Right lobe of liver (tissue), 6 donors: Measurements from ENCODE around the gene ADAMTS2. TPM values are rescaled to one million over a fixed set of nuclear protein-coding genes. Genes with fewer than 3 reads are reported as not detected.
"Not testable (repeated sequence)": the region's sequence is repeated elsewhere in the genome, so short reads cannot be mapped to it uniquely, and the experiment has no call there.

Source experiments
- ATAC-seq, 4 donors: fragments of 200-7000 bp; cut with Tn5 transposase; one replicate each; pipeline ENCODE4 v1.9.1; 2020; ENCODE audit warnings: mild to moderate bottlenecking in 4 of 4, moderate library complexity in 4 of 4
- DNase-seq, 3 donors: peaks; one replicate each; pipeline ENCODE4 v3.0.0-alpha.2; 2020
- H3K27ac ChIP-seq, 3 donors: fragments of 200-600 bp; one replicate each; pipeline ENCODE4 v1.8.0; 2022
- H3K27me3 ChIP-seq, 2 donors: fragments of 200-600 bp; one replicate each; pipeline ENCODE4 v1.8.0; 2022
- H3K36me3 ChIP-seq, 4 donors: fragments of 200-600 bp; sonication (generic) in 1 of 4; one replicate each; pipeline versions ENCODE4 v1.5.1 to v1.8.0; 2017 to 2022; ENCODE audit warnings: control low read depth in 1 of 4
- H3K4me1 ChIP-seq, 4 donors: fragments of 200-600 bp; sonication (generic) in 1 of 4; one replicate each; pipeline versions ENCODE4 v1.5.1 to v1.8.0; 2017 to 2022; ENCODE audit warnings: control low read depth in 1 of 4
- H3K4me3 ChIP-seq, 3 donors: fragments of 200-600 bp; one replicate each; pipeline ENCODE4 v1.8.0; 2022
- H3K9me3 ChIP-seq, 4 donors: fragments of 200-600 bp; sonication (generic) in 1 of 4; one replicate each; pipeline versions ENCODE4 v1.5.1 to v1.8.0; 2017 to 2022; ENCODE audit warnings: control low read depth in 1 of 4
- POLR2A ChIP-seq: fragments of 450-650 bp; IDR thresholded peaks from one replicate; pipeline ENCODE4 v1.6.1; 2017; ENCODE audit warnings: antibody characterized with exemption, mild to moderate bottlenecking
- WGBS: methylation state at CpG from one replicate; pipeline ENCODE4 v1.1.6; 2018; ENCODE audit warnings: low coverage, low lambda C conversion rate; ENCODE audit not compliant: insufficient coverage; ENCODE audit errors: missing lambda C conversion rate; 5-methylcytosine and 5-hydroxymethylcytosine counted together
- intact Hi-C, 2 donors: fragments of 100-400 bp; cut with DNase I; formaldehyde crosslinking; loops; one replicate each; pipeline versions ENCODE4 v1.11.2 to v1.14.1; 2022
- total RNA-seq, 6 experiments: library from RNA; depleted of rRNA in 2 of 6; stranded (reverse); fragments of >200 nt in 2 of 6; fragmentation: NEBNext Ultra II Directional in 3 of 6; extraction: Animal tissue kit (Norgen Biotek cat#: 25700) in 3 of 6; gene quantifications; one replicate each; pipeline versions ENCODE4 v1.1.0 to v1.2.4, GENCODE V29; 2016 to 2023
- TF ChIP-seq, protein P1 (sequence below), 4 donors: fragments of 200-600 bp in 3 of 4; fragments of 450-650 bp in 1 of 4; IDR thresholded peaks; one replicate each; pipeline versions ENCODE4 v1.5.1 to v1.8.0; 2016 to 2022; ENCODE audit warnings: antibody characterized with exemption in 4 of 4, mild to moderate bottlenecking in 2 of 4
- donor health status: DM: no; HTN: yes; CAD: no.
- donor health status: DM: no; HTN: no; CAD: no.
- donor health status: DM: no; HTN: no; CAD: no.
- donor health status: DM: no; HTN: yes; CAD: no.
- donor health status: DM: no; HTN: yes; CAD: no.

Gene ADAMTS2
- total RNA-seq, 6 experiments from 2014 or later, result 6.3 to 18.9 (median 13.5) TPM

DNA sequence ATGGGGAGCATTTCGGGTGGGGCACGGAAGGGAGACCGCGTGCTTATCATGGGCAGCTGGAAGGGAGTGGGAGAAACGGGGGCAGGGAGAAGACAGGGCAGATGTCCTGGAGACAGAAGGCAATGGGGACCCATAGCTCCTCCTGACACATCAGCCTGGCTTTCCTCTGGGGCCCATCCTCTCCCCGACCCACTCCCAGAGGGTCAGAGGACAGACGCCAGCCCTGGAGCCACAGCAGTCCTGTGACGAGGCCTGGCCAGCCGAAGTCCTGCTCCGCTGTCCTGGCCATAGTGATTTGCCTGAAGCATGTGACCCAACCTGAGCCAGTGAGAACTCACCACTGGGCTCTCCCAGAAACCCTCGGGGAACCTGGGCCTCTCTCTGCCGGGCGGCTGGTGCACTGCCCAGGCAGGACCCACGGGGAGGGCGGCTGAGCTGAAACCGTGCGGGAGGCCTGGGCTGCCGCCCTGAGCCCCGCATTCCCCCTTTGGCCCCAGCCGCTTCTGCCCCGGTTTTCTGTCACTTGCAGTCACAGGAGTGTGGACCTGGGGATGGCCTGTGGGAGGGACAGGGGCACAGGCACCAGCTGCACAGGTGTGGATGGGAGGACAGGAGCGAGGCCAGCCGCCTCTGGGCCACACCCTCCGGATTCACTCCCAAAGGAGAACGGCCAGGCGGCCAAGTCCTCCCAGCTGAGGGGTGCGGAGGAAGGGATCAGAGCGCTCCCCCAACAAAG is 19.8 kb downstream of the ADAMTS2 start:
- no CpG with 5 or more reads among the region's 28 CpGs for WGBS
- no peaks in the 10 kb centered on the region for H3K27me3 ChIP-seq
- H3K36me3 ChIP-seq, result no peaks in the 10 kb centered on the region
- peak overlapping the region in 1 of 3 donors; percentile 33 for H3K27ac ChIP-seq
- intact Hi-C loops, result no loop called here
- peak; percentile 12 to 37 (median 33) for DNase-seq
- H3K4me3 ChIP-seq, result no peak overlapping the region
- no peaks in the 10 kb centered on the region for H3K4me1 ChIP-seq
- TF ChIP-seq, protein P1, sequence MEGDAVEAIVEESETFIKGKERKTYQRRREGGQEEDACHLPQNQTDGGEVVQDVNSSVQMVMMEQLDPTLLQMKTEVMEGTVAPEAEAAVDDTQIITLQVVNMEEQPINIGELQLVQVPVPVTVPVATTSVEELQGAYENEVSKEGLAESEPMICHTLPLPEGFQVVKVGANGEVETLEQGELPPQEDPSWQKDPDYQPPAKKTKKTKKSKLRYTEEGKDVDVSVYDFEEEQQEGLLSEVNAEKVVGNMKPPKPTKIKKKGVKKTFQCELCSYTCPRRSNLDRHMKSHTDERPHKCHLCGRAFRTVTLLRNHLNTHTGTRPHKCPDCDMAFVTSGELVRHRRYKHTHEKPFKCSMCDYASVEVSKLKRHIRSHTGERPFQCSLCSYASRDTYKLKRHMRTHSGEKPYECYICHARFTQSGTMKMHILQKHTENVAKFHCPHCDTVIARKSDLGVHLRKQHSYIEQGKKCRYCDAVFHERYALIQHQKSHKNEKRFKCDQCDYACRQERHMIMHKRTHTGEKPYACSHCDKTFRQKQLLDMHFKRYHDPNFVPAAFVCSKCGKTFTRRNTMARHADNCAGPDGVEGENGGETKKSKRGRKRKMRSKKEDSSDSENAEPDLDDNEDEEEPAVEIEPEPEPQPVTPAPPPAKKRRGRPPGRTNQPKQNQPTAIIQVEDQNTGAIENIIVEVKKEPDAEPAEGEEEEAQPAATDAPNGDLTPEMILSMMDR (IDR thresholded peaks at IDR 0.05), result no peak
- no peak for TF ChIP-seq POLR2A
- peak in 1 of 4 donors; percentile 23 for ATAC-seq
- no peaks in the 10 kb centered on the region for H3K9me3 ChIP-seq

DNA sequence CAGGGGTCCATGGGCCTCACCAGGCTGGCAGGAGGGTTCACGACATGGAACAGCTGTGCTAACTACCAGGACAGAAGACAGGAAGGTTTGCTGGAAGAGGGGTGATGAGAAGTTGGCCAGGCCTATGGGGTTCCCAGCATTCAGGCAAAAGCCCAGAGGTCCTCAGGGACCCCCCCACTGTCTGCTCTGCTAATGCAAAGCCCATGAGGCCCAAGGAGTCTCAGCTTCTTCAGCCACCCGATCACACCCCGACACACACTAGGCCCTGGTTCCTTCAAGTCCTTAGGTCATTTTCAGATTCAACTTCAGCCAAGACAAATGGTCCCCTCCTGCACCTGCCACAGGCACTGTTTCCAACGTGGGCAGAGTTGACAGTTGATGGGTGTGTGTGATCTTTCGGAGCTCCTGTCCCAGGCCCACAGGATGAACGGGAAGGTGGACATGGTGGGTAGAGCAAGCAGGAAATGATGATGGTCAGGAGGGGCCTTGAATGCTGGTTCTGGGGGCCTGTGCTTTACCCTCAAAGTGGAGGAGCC is 20.4 kb downstream of the ADAMTS2 start:
- H3K36me3 ChIP-seq, result no peaks in the 10 kb centered on the region
- intact Hi-C loops, result no loop called here
- TF ChIP-seq POLR2A, result no peak
- TF ChIP-seq, protein P1 (IDR thresholded peaks at IDR 0.05), result no peak
- no peak overlapping the region for H3K4me3 ChIP-seq
- WGBS, result 58% methylated on average over 3 of the region's 6 CpGs
- ATAC-seq (no peak), DNase-seq (peak; percentile 2 to 13 (median 8))
- H3K27ac ChIP-seq, result no peak overlapping the region
- no peaks in the 10 kb centered on the region for H3K27me3 ChIP-seq
- no peaks in the 10 kb centered on the region for H3K4me1 ChIP-seq
- no peaks in the 10 kb centered on the region for H3K9me3 ChIP-seq

DNA sequence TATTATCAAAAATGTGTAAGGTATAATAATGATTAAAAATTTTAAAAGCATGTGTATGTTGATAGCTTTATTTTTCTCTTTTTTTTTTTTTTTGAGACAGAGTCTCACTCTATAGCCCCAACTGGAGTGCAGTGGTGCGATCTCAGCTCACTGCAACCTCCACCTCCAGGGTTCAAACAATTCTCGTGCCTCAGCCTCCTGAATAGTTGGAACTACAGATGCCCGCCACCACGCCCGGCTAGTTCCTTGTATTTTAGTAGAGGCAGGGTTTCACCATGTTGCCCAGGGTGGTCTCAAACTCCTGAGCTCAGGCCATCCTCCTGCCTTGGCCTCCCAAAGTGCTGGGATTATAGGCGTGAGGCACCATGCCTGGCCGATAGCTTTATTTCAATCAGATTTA is 20.9 kb downstream of the ADAMTS2 start:
- H3K9me3 ChIP-seq, H3K4me1 ChIP-seq, H3K27ac ChIP-seq, ATAC-seq, H3K27me3 ChIP-seq, H3K4me3 ChIP-seq, intact Hi-C loops, H3K36me3 ChIP-seq: not testable (repeated sequence)
- DNase-seq, result peak; percentile 3 to 19 (median 9)
- 43% methylated on average over 6 of the region's 7 CpGs for WGBS

DNA sequence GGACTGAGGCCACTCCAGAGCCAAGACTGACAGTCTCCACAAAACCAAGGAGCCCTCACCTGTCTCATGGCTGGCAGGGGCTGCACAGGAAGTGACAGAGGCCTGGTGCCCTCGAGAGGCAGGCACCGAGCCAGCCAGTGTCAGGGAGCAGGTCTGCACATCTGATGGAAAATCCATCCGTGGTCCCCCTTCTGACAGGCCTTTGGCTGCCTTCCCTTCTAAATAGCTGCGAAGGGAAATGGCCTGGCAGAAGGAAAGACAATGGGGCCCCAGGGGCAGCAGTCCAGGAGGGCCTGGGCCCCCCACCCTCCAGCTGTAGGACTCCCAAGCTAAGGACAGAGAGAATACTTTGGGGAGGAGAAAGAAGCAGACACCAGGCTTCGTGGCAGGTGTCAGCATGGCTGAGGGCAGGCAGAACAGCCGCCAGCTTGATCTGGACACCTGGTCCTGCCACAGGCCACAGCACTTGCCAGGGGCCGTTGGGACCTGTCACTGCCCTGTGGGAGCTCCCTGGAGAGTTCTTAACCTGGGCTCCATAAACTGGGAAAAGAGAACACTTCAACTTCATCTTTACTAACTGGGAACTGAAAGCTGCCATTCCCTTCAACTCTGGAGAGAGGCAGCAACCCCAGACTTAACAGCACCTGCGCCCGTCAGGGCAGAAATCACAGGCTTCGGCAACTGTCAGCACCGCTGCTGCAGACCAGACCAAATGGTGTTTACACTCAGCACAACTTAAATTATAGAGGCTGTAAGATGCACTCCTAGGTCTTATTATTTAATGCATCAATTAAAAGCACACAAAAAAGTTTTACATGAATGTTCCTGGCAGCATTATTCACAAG is 22.0 kb downstream of the ADAMTS2 start:
- Histone ChIP-seq H3K36me3 (no peaks in the 10 kb centered on the region), H3K4me1 (no peaks in the 10 kb centered on the region)
- no peak for ATAC-seq

More for the DNA sequence above, 22.0 kb downstream of the ADAMTS2 start:
- H3K4me3 ChIP-seq, result no peak overlapping the region
- no peaks in the 10 kb centered on the region for H3K27me3 ChIP-seq
- intact Hi-C loops, result no loop called here
- 74% methylated on average over 5 of the region's 11 CpGs for WGBS
- DNase-seq, result peak; percentile 10 to 30 (median 29)
- no peak for TF ChIP-seq POLR2A
- TF ChIP-seq, protein P1 (IDR thresholded peaks at IDR 0.05), result no peak
- no peaks in the 10 kb centered on the region for H3K9me3 ChIP-seq
- no peak overlapping the region for H3K27ac ChIP-seq
